H1 (cell line): ENCODE data around the gene SLX4. TPM values are rescaled to one million over a fixed set of nuclear protein-coding genes. Genes with fewer than 3 reads are reported as not detected.

Experiments
- EZH2 ChIP-seq: fragments of 200-600 bp; sonication (generic); IDR thresholded peaks from 2 replicates; pipeline ENCODE4 v1.7.1; 2012; ENCODE audit warnings: low read depth, mild to moderate bottlenecking, moderate library complexity, low read length, inconsistent platforms; ENCODE audit not compliant: severe bottlenecking
- HDAC6 ChIP-seq: IDR thresholded peaks from one replicate; pipeline ENCODE4 v1.7.1; 2012; ENCODE audit warnings: low read depth, mild to moderate bottlenecking, inconsistent platforms, low read length, moderate library complexity
- KDM1A ChIP-seq: fragments of 200-600, 300-600 bp; sonication (generic); IDR thresholded peaks from 2 replicates; pipeline ENCODE4 v1.7.1; 2016; ENCODE audit warnings: mild to moderate bottlenecking, low read length, borderline replicate concordance
- PHF8 ChIP-seq: fragments of 200-600 bp; sonication (generic); conservative IDR thresholded peaks from 2 replicates; pipeline ENCODE4 v1.7.1; 2012; ENCODE audit warnings: low read depth, mild to moderate bottlenecking, inconsistent platforms, low read length, moderate library complexity
- polyA plus RNA-seq, 7 experiments: library from polyadenylated mRNA; depleted of rRNA in 3 of 7; stranded (reverse) in 5 of 7; unstranded in 2 of 7; fragments of >200 nt in 5 of 7; fragments of 200-250 nt in 2 of 7; gene quantifications; 1 replicate in 5 of 7; 2 replicates in 1 of 7; 4 replicates in 1 of 7; pipeline versions ENCODE4 v1.2.1 to v1.2.3, GENCODE V29; 2011 to 2013; ENCODE audit warnings: missing spikeins in 2 of 7, mixed read lengths in 2 of 7
- total RNA-seq: library from RNA; stranded (reverse); fragmentation: NEBNext Ultra II Directional; extraction: Animal tissue kit (Norgen Biotek cat#: 25700); gene quantifications from 2 replicates; pipeline ENCODE4 v1.2.1, GENCODE V29; 2021
- TF ChIP-seq, protein P1 (sequence below): fragments of 300-600 bp; sonication (generic); IDR thresholded peaks from 2 replicates; pipeline ENCODE4 v1.7.1; 2012; ENCODE audit warnings: low read length, moderate library complexity, mild to moderate bottlenecking, inconsistent platforms; ENCODE audit not compliant: insufficient replicate concordance
- TF ChIP-seq, protein P2 (sequence below), 3 experiments: IDR thresholded peaks; 1 replicate in 2 of 3; 2 replicates in 1 of 3; pipeline versions ENCODE4 v1.5.1 to v1.6.1; 2011; ENCODE audit warnings: low read length in 3 of 3, mild to moderate bottlenecking in 3 of 3, inconsistent platforms in 2 of 3, low read depth in 1 of 3, moderate library complexity in 1 of 3; ENCODE audit not compliant: insufficient read depth in 1 of 3; ENCODE audit errors: control extremely low read depth in 1 of 3

SLX4 gene
- total and polyA plus RNA-seq, 2 of the 8 experiments (the other 6 are each of a cell fraction or from before 2014, with no cell fraction given), result 4.4 to 11.4 TPM

DNA sequence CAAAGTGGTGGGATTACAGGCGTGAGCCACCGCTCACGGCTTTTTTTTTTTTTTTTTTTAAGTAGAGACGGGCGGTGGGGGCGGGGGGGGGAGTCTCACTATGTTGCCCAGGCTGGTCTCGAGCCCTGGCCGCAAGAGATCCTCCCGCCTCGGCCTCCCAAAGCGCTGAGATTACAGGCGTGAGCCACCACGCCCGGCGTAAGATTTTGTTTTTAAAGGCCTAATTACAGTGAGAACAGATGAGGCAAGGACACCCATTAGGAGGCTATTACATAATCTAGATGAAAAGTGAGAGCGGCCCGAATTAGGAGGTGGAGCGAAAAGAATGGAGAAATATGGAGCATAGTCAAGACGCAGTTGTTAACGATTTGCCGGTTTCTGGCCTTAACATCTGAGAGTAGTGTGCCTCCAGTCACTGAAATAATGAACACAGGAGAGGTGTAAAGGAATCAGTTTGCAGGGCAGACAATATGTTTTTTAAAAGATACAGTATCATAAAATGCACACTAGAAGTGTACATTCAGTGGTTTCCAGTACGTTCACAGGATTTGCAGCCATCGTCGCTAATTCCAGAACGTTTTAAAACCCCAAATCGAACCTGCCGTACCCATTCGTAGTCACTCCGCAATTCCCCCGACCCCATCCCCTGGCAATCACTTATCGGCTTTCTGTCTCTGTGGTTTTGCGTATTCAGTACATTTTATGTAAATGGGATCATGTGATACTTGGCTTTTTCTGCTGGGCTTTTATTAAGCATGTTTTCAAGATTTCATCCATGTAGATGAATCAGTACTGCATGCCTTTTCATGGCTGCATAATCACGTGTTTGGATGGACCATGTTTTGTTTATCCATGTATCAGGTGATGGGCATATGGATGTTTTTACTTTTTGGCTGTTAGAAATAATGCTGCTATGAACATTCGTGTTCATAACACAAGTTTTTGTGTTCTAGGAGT is 1.4 kb upstream of the SLX4 start (continued):
- TF ChIP-seq, protein P1, sequence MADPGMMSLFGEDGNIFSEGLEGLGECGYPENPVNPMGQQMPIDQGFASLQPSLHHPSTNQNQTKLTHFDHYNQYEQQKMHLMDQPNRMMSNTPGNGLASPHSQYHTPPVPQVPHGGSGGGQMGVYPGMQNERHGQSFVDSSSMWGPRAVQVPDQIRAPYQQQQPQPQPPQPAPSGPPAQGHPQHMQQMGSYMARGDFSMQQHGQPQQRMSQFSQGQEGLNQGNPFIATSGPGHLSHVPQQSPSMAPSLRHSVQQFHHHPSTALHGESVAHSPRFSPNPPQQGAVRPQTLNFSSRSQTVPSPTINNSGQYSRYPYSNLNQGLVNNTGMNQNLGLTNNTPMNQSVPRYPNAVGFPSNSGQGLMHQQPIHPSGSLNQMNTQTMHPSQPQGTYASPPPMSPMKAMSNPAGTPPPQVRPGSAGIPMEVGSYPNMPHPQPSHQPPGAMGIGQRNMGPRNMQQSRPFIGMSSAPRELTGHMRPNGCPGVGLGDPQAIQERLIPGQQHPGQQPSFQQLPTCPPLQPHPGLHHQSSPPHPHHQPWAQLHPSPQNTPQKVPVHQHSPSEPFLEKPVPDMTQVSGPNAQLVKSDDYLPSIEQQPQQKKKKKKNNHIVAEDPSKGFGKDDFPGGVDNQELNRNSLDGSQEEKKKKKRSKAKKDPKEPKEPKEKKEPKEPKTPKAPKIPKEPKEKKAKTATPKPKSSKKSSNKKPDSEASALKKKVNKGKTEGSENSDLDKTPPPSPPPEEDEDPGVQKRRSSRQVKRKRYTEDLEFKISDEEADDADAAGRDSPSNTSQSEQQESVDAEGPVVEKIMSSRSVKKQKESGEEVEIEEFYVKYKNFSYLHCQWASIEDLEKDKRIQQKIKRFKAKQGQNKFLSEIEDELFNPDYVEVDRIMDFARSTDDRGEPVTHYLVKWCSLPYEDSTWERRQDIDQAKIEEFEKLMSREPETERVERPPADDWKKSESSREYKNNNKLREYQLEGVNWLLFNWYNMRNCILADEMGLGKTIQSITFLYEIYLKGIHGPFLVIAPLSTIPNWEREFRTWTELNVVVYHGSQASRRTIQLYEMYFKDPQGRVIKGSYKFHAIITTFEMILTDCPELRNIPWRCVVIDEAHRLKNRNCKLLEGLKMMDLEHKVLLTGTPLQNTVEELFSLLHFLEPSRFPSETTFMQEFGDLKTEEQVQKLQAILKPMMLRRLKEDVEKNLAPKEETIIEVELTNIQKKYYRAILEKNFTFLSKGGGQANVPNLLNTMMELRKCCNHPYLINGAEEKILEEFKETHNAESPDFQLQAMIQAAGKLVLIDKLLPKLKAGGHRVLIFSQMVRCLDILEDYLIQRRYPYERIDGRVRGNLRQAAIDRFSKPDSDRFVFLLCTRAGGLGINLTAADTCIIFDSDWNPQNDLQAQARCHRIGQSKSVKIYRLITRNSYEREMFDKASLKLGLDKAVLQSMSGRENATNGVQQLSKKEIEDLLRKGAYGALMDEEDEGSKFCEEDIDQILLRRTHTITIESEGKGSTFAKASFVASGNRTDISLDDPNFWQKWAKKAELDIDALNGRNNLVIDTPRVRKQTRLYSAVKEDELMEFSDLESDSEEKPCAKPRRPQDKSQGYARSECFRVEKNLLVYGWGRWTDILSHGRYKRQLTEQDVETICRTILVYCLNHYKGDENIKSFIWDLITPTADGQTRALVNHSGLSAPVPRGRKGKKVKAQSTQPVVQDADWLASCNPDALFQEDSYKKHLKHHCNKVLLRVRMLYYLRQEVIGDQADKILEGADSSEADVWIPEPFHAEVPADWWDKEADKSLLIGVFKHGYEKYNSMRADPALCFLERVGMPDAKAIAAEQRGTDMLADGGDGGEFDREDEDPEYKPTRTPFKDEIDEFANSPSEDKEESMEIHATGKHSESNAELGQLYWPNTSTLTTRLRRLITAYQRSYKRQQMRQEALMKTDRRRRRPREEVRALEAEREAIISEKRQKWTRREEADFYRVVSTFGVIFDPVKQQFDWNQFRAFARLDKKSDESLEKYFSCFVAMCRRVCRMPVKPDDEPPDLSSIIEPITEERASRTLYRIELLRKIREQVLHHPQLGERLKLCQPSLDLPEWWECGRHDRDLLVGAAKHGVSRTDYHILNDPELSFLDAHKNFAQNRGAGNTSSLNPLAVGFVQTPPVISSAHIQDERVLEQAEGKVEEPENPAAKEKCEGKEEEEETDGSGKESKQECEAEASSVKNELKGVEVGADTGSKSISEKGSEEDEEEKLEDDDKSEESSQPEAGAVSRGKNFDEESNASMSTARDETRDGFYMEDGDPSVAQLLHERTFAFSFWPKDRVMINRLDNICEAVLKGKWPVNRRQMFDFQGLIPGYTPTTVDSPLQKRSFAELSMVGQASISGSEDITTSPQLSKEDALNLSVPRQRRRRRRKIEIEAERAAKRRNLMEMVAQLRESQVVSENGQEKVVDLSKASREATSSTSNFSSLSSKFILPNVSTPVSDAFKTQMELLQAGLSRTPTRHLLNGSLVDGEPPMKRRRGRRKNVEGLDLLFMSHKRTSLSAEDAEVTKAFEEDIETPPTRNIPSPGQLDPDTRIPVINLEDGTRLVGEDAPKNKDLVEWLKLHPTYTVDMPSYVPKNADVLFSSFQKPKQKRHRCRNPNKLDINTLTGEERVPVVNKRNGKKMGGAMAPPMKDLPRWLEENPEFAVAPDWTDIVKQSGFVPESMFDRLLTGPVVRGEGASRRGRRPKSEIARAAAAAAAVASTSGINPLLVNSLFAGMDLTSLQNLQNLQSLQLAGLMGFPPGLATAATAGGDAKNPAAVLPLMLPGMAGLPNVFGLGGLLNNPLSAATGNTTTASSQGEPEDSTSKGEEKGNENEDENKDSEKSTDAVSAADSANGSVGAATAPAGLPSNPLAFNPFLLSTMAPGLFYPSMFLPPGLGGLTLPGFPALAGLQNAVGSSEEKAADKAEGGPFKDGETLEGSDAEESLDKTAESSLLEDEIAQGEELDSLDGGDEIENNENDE, result no peak
- TF ChIP-seq, protein P2, sequence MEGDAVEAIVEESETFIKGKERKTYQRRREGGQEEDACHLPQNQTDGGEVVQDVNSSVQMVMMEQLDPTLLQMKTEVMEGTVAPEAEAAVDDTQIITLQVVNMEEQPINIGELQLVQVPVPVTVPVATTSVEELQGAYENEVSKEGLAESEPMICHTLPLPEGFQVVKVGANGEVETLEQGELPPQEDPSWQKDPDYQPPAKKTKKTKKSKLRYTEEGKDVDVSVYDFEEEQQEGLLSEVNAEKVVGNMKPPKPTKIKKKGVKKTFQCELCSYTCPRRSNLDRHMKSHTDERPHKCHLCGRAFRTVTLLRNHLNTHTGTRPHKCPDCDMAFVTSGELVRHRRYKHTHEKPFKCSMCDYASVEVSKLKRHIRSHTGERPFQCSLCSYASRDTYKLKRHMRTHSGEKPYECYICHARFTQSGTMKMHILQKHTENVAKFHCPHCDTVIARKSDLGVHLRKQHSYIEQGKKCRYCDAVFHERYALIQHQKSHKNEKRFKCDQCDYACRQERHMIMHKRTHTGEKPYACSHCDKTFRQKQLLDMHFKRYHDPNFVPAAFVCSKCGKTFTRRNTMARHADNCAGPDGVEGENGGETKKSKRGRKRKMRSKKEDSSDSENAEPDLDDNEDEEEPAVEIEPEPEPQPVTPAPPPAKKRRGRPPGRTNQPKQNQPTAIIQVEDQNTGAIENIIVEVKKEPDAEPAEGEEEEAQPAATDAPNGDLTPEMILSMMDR (IDR thresholded peaks at IDR 0.05; ENCODE audit: control extremely low read depth in 1 of 3, insufficient read depth in 1 of 3, low read depth in 1 of 3, low read length in 3 of 3), result no peak
- no peak for TF ChIP-seq HDAC6
- TF ChIP-seq KDM1A, result no peak
- TF ChIP-seq PHF8, result no peak
- no peak for TF ChIP-seq EZH2
